Esophagus muscularis mucosa (tissue), 4 donors: Measurements from ENCODE around the gene HDGFL2.

Source experiments
- CTCF ChIP-seq, 3 experiments: fragments of 200-600 bp in 2 of 3; fragments of 450-650 bp in 1 of 3; sonication (generic) in 2 of 3; IDR thresholded peaks; one replicate each; pipeline ENCODE4 v1.5.1; 2017 to 2019; ENCODE audit warnings: antibody characterized with exemption in 3 of 3, mild to moderate bottlenecking in 2 of 3, moderate library complexity in 1 of 3
- EP300 ChIP-seq: sonication (generic); formaldehyde crosslinking; IDR thresholded peaks from one replicate; pipeline ENCODE4 v1.6.1; 2017; ENCODE audit warnings: antibody characterized with exemption
- POLR2A ChIP-seq: fragments of 450-650 bp; IDR thresholded peaks from one replicate; pipeline ENCODE4 v1.6.1; 2017; ENCODE audit warnings: antibody characterized with exemption, moderate library complexity, mild to moderate bottlenecking, low read depth
- POLR2AphosphoS5 ChIP-seq, 2 donors: sonication (generic); formaldehyde crosslinking; IDR thresholded peaks; one replicate each; pipeline ENCODE4 v1.6.1; 2017; ENCODE audit warnings: antibody characterized with exemption in 2 of 2

GRCh38 chr19:4506449-4507149, 34.5 kb downstream of the HDGFL2 start:
- TF ChIP-seq CTCF (IDR thresholded peaks at IDR 0.05) (no peak), POLR2A (no peak), POLR2AphosphoS5 (IDR thresholded peaks at IDR 0.05) (no peak), EP300 (no peak)
